ENCODE data around the gene FAM131B. TPM values are rescaled to one million over a fixed set of nuclear protein-coding genes. Genes with fewer than 3 reads are reported as not detected.

Gene FAM131B
- total RNA-seq, 1 experiment from 2014 or later: 17.3 TPM

GRCh38 chr7:143358626-143359025, 3.9 kb downstream of the FAM131B start:
- Histone ChIP-seq H2BK12ac (ENCODE audit: insufficient read length, low read depth, low read length) (no peak overlapping the region), H2BK120ac (ENCODE audit: low read depth, low read length, poor library complexity, severe bottlenecking) (no peak overlapping the region), H4K91ac (ENCODE audit: insufficient read length, low read depth, low read length) (no peak overlapping the region), H3K18ac (ENCODE audit: insufficient read length, low read depth, low read length) (no peak overlapping the region), H2BK20ac (ENCODE audit: low read depth, low read length, poor library complexity, severe bottlenecking) (no peak overlapping the region), H3K79me1 (ENCODE audit: insufficient read depth, low read depth, low read length, poor library complexity, severe bottlenecking) (no peaks in the 10 kb centered on the region), H3K23me2 (ENCODE audit: insufficient read length, low read depth, low read length, poor library complexity, severe bottlenecking) (peaks cover 7% of the 10 kb centered on the region), H3K4me1 (ENCODE audit: insufficient read depth, low read length) (no peaks in the 10 kb centered on the region), H3K56ac (ENCODE audit: insufficient read length, low read depth, low read length) (no peak overlapping the region), H3K79me2 (ENCODE audit: insufficient read depth, low read length) (no peaks in the 10 kb centered on the region), H3T11ph (ENCODE audit: low read length) (no peak overlapping the region), H3K14ac (ENCODE audit: insufficient read depth, low read length) (no peak overlapping the region), H3K9me3 (ENCODE audit: control insufficient read depth, low read depth, low read length) (no peaks in the 10 kb centered on the region), H3K27me3 (ENCODE audit: insufficient read depth, low read length) (peaks cover 4% of the 10 kb centered on the region; the same call in 1 of the 2 replicates), H3K4me2 (ENCODE audit: insufficient read depth, insufficient read length, low read length) (no peak overlapping the region), H2AFZ (ENCODE audit: low read length) (no peak overlapping the region), H3K27ac (ENCODE audit: insufficient read length, low read depth, low read length) (no peak overlapping the region), H2BK5ac (ENCODE audit: insufficient read length, low read length) (no peak overlapping the region), H2BK15ac (ENCODE audit: low read depth, low read length) (no peak overlapping the region), H2AK5ac (ENCODE audit: insufficient read length, low read length) (no peak overlapping the region), H3K23ac (ENCODE audit: insufficient read length, low read depth, low read length) (no peak overlapping the region), H4K20me1 (ENCODE audit: control insufficient read depth, insufficient read depth, insufficient read length) (no peaks in the 10 kb centered on the region), H4K8ac (replicated peaks; ENCODE audit: insufficient read length, low read depth, low read length) (no peak overlapping the region), H3K4ac (ENCODE audit: low read depth, low read length) (no peak overlapping the region), H3K9ac (ENCODE audit: extremely low read depth, insufficient read length, low read length) (no peak overlapping the region), H4K5ac (ENCODE audit: insufficient read length, low read depth, low read length) (no peak overlapping the region)
- Mint-ChIP-seq H3K27me3 (ENCODE audit: low read depth) (peaks cover 22% of the 10 kb centered on the region), H3K27ac (no peak overlapping the region), H3K4me1 (peaks cover 17 to 18% of the 10 kb centered on the region in 2 experiments), H3K36me3 (ENCODE audit: insufficient read depth in 1 of 3, low read depth in 3 of 3) (peaks cover 27 to 61% (median 48%) of the 10 kb centered on the region in 3 experiments), H3K9me3 (no peaks in the 10 kb centered on the region), H3K4me3 (no peak overlapping the region)
- no peak for DNase-seq
- WGBS (ENCODE audit: extremely low coverage, insufficient read length, low lambda C conversion rate): no CpG with 5 or more reads among the region's 12 CpGs
- no peak for TF ChIP-seq CTCF (conservative IDR thresholded peaks at IDR 0.05)
